Tibial nerve (tissue), 4 donors: Measurements from ENCODE around the gene CACNA1F. TPM values are rescaled to one million over a fixed set of nuclear protein-coding genes. Genes with fewer than 3 reads are reported as not detected.

ENCODE experiments used
- DNase-seq, 2 donors: peaks; one replicate each; pipeline ENCODE4 v3.0.0-alpha.2; 2019; ENCODE audit warnings: low spot score in 2 of 2
- H3K27ac ChIP-seq, 4 donors: fragments of 200-600 bp; sonication (generic) in 3 of 4; one replicate each; pipeline ENCODE4 v1.5.1; 2017 to 2019; ENCODE audit warnings: mild to moderate bottlenecking in 1 of 4
- H3K27me3 ChIP-seq, 2 donors: fragments of 200-600 bp; sonication (generic) in 1 of 2; one replicate each; pipeline versions ENCODE4 v1.5.1 to v1.6.0; 2017 to 2019
- H3K36me3 ChIP-seq, 3 donors: fragments of 200-600 bp; sonication (generic); one replicate each; pipeline ENCODE4 v1.5.1; 2018 to 2019
- H3K4me1 ChIP-seq, 4 donors: fragments of 200-600 bp; sonication (generic) in 3 of 4; one replicate each; pipeline ENCODE4 v1.5.1; 2017 to 2019
- H3K4me3 ChIP-seq, 4 donors: fragments of 200-600 bp; sonication (generic) in 3 of 4; one replicate each; pipeline ENCODE4 v1.5.1; 2017 to 2019; ENCODE audit warnings: mild to moderate bottlenecking in 1 of 4, moderate library complexity in 1 of 4
- H3K9me3 ChIP-seq, 4 donors: fragments of 200-600 bp; sonication (generic) in 3 of 4; one replicate each; pipeline ENCODE4 v1.5.1; 2017 to 2019
- EP300 ChIP-seq, 2 donors: sonication (generic); formaldehyde crosslinking; IDR thresholded peaks; one replicate each; pipeline ENCODE4 v1.6.1; 2017; ENCODE audit warnings: antibody characterized with exemption in 2 of 2, mild to moderate bottlenecking in 1 of 2
- POLR2A ChIP-seq, 2 donors: fragments of 450-650 bp; IDR thresholded peaks; one replicate each; pipeline ENCODE4 v1.6.1; 2017; ENCODE audit warnings: antibody characterized with exemption in 2 of 2, mild to moderate bottlenecking in 2 of 2, moderate library complexity in 2 of 2
- WGBS, 2 donors: methylation state at CpG; one replicate each; pipeline ENCODE4 v1.1.5; 2018; 5-methylcytosine and 5-hydroxymethylcytosine counted together
- total RNA-seq, 4 donors: library from RNA; depleted of rRNA; stranded (reverse); fragments of >200 nt; gene quantifications; one replicate each; pipeline ENCODE4 v1.1.0, GENCODE V29; 2016
- TF ChIP-seq, protein P1 (sequence below), 5 experiments: fragments of 200-600 bp in 3 of 5; fragments of 450-650 bp in 2 of 5; sonication (generic) in 3 of 5; IDR thresholded peaks; one replicate each; pipeline ENCODE4 v1.5.1; 2016 to 2019; ENCODE audit warnings: antibody characterized with exemption in 5 of 5, mild to moderate bottlenecking in 3 of 5, moderate library complexity in 2 of 5

CACNA1F gene
- total RNA-seq, 4 donors from 2014 or later = under 0.01 to 1.0 (median 0.40) TPM

DNA sequence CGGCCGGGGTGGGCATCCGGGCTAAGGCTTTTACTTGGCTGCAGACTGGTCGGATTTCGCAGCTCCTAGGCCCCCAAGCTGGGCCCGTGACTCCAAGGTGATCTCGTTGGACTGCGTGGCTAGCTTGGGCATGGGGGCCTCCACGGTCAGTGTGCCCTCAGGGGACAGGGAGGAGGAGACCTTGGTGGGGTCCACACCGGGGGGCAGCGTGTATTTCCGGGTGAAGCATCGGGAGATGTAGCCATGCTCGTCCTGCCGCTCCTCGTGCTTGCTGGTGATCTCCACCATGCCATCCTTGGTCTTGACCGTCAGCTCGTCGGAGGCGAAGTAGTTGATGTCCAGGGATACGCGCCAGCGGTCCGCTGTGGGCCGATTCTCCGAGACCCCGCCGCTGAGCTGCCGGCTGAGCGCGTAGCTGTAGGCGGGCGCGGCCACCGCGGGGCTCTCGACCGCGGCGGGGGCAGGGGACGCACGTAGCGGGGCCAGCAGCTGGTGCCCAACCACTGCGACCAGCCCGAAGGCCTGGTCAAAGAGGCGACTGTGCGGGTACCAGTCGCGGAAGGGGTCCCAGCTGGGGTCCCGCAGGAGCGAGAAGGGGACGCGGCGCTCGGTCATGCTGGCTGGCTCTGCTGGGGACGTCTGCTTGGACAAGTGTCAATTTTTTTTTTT is 881 bp upstream of the CACNA1F start:
- Histone ChIP-seq H3K4me1 (peaks cover 0 to 19% (median 2%) of the 10 kb centered on the region in 4 donors), H3K4me3 (no peak overlapping the region), H3K27me3 (no peaks in the 10 kb centered on the region), H3K27ac (no peak overlapping the region), H3K9me3 (no peaks in the 10 kb centered on the region), H3K36me3 (no peaks in the 10 kb centered on the region)
- no peak for DNase-seq
- 50 to 52% methylated on average over 7 to 52 of the region's 56 CpGs for WGBS, 2 donors
- TF ChIP-seq POLR2A (IDR thresholded peaks at IDR 0.05) (no peak), EP300 (IDR thresholded peaks at IDR 0.05) (no peak)
- TF ChIP-seq, protein P1, sequence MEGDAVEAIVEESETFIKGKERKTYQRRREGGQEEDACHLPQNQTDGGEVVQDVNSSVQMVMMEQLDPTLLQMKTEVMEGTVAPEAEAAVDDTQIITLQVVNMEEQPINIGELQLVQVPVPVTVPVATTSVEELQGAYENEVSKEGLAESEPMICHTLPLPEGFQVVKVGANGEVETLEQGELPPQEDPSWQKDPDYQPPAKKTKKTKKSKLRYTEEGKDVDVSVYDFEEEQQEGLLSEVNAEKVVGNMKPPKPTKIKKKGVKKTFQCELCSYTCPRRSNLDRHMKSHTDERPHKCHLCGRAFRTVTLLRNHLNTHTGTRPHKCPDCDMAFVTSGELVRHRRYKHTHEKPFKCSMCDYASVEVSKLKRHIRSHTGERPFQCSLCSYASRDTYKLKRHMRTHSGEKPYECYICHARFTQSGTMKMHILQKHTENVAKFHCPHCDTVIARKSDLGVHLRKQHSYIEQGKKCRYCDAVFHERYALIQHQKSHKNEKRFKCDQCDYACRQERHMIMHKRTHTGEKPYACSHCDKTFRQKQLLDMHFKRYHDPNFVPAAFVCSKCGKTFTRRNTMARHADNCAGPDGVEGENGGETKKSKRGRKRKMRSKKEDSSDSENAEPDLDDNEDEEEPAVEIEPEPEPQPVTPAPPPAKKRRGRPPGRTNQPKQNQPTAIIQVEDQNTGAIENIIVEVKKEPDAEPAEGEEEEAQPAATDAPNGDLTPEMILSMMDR (IDR thresholded peaks at IDR 0.05) = no peak

DNA sequence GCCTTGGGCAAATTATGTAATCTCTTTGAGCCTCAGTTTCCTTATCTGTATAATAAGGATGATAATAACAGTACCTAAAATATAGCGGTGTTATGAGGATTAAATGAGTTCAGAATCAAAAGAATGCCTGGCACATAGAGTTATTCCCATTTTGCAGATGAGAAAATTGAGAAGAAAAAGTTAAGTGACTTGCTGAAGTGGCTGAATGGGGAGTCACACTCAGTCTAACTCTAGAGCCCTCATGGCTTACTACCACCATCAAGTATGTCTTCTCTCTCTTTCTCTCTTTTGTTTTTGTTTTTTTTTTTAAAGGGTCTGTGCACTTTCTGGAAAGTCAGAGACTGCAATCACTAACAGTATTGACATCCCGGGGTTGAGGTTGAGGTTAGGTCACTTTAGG is 615 bp downstream of the CACNA1F start:
- H3K4me1 ChIP-seq = peaks cover 0 to 19% (median 2%) of the 10 kb centered on the region in 4 donors
- H3K36me3 ChIP-seq = no peaks in the 10 kb centered on the region
- no peak overlapping the region for H3K4me3 ChIP-seq
- H3K27me3 ChIP-seq = no peaks in the 10 kb centered on the region
- H3K9me3 ChIP-seq = no peaks in the 10 kb centered on the region
- 83 to 86% methylated on average over 2 of the region's 2 CpGs for WGBS, 2 donors
- DNase-seq = no peak
- no peak overlapping the region for H3K27ac ChIP-seq
- TF ChIP-seq POLR2A (IDR thresholded peaks at IDR 0.05) (no peak), EP300 (IDR thresholded peaks at IDR 0.05) (no peak)
- TF ChIP-seq, protein P1 (IDR thresholded peaks at IDR 0.05) = no peak

- Histone ChIP-seq H3K27ac (no peak overlapping the region), H3K27me3 (peaks cover 0 to 4% of the 10 kb centered on the region in 2 donors), H3K4me3 (no peak overlapping the region), H3K9me3 (no peaks in the 10 kb centered on the region), H3K4me1 (peaks cover 0 to 11% (median 2%) of the 10 kb centered on the region in 4 donors), H3K36me3 (no peaks in the 10 kb centered on the region)
- DNase-seq = no peak
- 85 to 88% methylated on average over 4 to 10 of the region's 10 CpGs for WGBS, 2 donors
- TF ChIP-seq, protein P1 (IDR thresholded peaks at IDR 0.05) = no peak
- no peak for TF ChIP-seq EP300 (IDR thresholded peaks at IDR 0.05)
- no peak for TF ChIP-seq POLR2A (IDR thresholded peaks at IDR 0.05)
Observed at GRCh38 chrX:49231333-49232000, 1.7 kb downstream of the CACNA1F start.

- WGBS, 2 donors = 2 to 48% methylated on average over 9 to 44 of the region's 44 CpGs
- DNase-seq = peak in 1 of 2 donors; percentile 21
- peak overlapping the region in 3 of 4 donors; percentile 13 to 71 (median 56) for H3K27ac ChIP-seq
- TF ChIP-seq, protein P1 (IDR thresholded peaks at IDR 0.05) = peak in 1 of 5 experiments; percentile 17
- TF ChIP-seq POLR2A (IDR thresholded peaks at IDR 0.05) = no peak
- peak overlapping the region in 3 of 4 donors; percentile 20 to 46 (median 40) for H3K4me3 ChIP-seq
- H3K36me3 ChIP-seq = no peaks in the 10 kb centered on the region
- peaks cover 0 to 11% (median 0%) of the 10 kb centered on the region in 4 donors for H3K4me1 ChIP-seq
- H3K27me3 ChIP-seq = peaks cover 0 to 8% of the 10 kb centered on the region in 2 donors
- H3K9me3 ChIP-seq = no peaks in the 10 kb centered on the region
Observed at GRCh38 chrX:49230500-49231232, 2.5 kb downstream of the CACNA1F start.
